Activated T-cell treated with anti-CD3 and anti-CD28 coated beads for 4 hours (primary cell): Measurements from ENCODE around the gene NT5C3B.
"Not testable (repeated sequence)": the region's sequence is repeated elsewhere in the genome, so short reads cannot be mapped to it uniquely, and the experiment has no call there.

Experiments
- DNase-seq: peaks from one replicate; pipeline ENCODE4 v3.0.0-alpha.2; 2020

The NT5C3B gene

GRCh38 chr17:41781404-41782110, 54.5 kb downstream of the NT5C3B start:
- DNase-seq, result no peak

- no peak for DNase-seq
Measured at GRCh38 chr17:41779954-41780353, 56.1 kb downstream of the NT5C3B start.

- no peak for DNase-seq
Measured at GRCh38 chr17:41777574-41778188, 58.4 kb downstream of the NT5C3B start.

- no peak for DNase-seq
Measured at GRCh38 chr17:41777157-41777573, 58.9 kb downstream of the NT5C3B start.

GRCh38 chr17:41776262-41776900, 59.7 kb downstream of the NT5C3B start:
- DNase-seq, result not testable (repeated sequence)

GRCh38 chr17:41775394-41776226, 60.4 kb downstream of the NT5C3B start:
- DNase-seq, result no peak
